Endothelial cell of umbilical vein (primary cell): ENCODE data around the gene PTBP2. TPM values are rescaled to one million over a fixed set of nuclear protein-coding genes. Genes with fewer than 3 reads are reported as not detected.

ENCODE experiments used
- BruUV-seq: library from RNA; stranded (reverse); fragments of 400-500 nt; replicated peaks from 2 replicates; lab custom pipeline; 2021; lab: Mats Ljungman, UMichigan
- CTCF ChIA-PET: fragments of 300-600, 350-600 bp; sonication (Branson Sonifier 250); formaldehyde crosslinking; loops from one replicate; lab custom pipeline; 2021; ENCODE audit warnings: antibody characterized with exemption, inconsistent platforms; lab: Charles Lee
- POLR2A ChIA-PET: fragments of 300-600, 350-600 bp; sonication (Branson Sonifier 250); formaldehyde crosslinking; loops from one replicate; lab custom pipeline; 2021; ENCODE audit warnings: antibody characterized with exemption, inconsistent platforms; lab: Charles Lee
- DNase-seq: peaks from one replicate; pipeline ENCODE4 v3.0.0-alpha.2; 2011; ENCODE audit warnings: low read depth, low spot score
- FAIRE-seq: peaks from 2 replicates; lab custom pipeline; 2011; peaks lifted over from hg19 to GRCh38; lab: Jason Lieb, UNC
- H2AFZ ChIP-seq: 2 replicates; pipeline ENCODE4 v1.6.0; 2012; ENCODE audit warnings: low read depth, low read length, control low read depth, inconsistent platforms
- H3K27ac ChIP-seq: 2 replicates; pipeline ENCODE4 v1.5.1; 2011; ENCODE audit warnings: low read depth, mild to moderate bottlenecking, control low read depth, low read length, moderate library complexity; ENCODE audit not compliant: insufficient read depth
- H3K27me3 ChIP-seq, 2 experiments: 2 replicates each; pipeline versions ENCODE4 v1.6.0 to v1.6.1; 2011; ENCODE audit warnings: low read length in 2 of 2, mixed read lengths in 1 of 2; ENCODE audit not compliant: control insufficient read depth in 2 of 2, insufficient read depth in 2 of 2
- H3K36me3 ChIP-seq, 2 experiments: 2 replicates in 1 of 2; 3 replicates in 1 of 2; pipeline ENCODE4 v1.5.1; 2011; ENCODE audit warnings: low read length in 2 of 2, mild to moderate bottlenecking in 1 of 2, moderate library complexity in 1 of 2; ENCODE audit not compliant: control insufficient read depth in 2 of 2, insufficient read depth in 2 of 2; ENCODE audit errors: extremely low read depth in 1 of 2
- H3K4me1 ChIP-seq: 3 replicates; pipeline ENCODE4 v1.5.1; 2011; ENCODE audit warnings: mild to moderate bottlenecking, low read length; ENCODE audit not compliant: control insufficient read depth, insufficient read depth; ENCODE audit errors: extremely low read depth
- H3K4me2 ChIP-seq: 2 replicates; pipeline ENCODE4 v1.6.1; 2011; ENCODE audit warnings: low read length, control low read depth, mixed read lengths; ENCODE audit not compliant: insufficient read depth
- H3K4me3 ChIP-seq, 3 experiments: fragments of 200-600 bp in 1 of 3; sonication (generic), shearing (Covaris generic) in 1 of 3; replicated peaks in 1 of 3; 2 replicates each; pipeline ENCODE4 v1.5.1; 2011 to 2016; ENCODE audit warnings: control low read depth in 3 of 3, low read length in 3 of 3, mild to moderate bottlenecking in 2 of 3, inconsistent platforms in 1 of 3, low read depth in 1 of 3, moderate library complexity in 1 of 3; ENCODE audit not compliant: insufficient read depth in 1 of 3
- H3K79me2 ChIP-seq: 2 replicates; pipeline ENCODE4 v1.6.0; 2012; ENCODE audit warnings: low read length, inconsistent platforms; ENCODE audit not compliant: control insufficient read depth, insufficient read depth
- H3K9ac ChIP-seq: replicated peaks from 2 replicates; pipeline ENCODE3; 2011; ENCODE audit warnings: low read length, control low read depth; ENCODE audit not compliant: insufficient read depth; ENCODE audit errors: extremely low read depth
- H3K9me1 ChIP-seq: replicated peaks from 3 replicates; pipeline ENCODE4 v1.6.0; 2011; ENCODE audit warnings: mild to moderate bottlenecking, low read length; ENCODE audit not compliant: control insufficient read depth, insufficient read depth; ENCODE audit errors: extremely low read depth
- H3K9me3 ChIP-seq: replicated peaks from 2 replicates; pipeline ENCODE4 v1.5.1; 2012; ENCODE audit warnings: low read length, inconsistent platforms; ENCODE audit not compliant: control insufficient read depth, insufficient read depth
- H4K20me1 ChIP-seq: replicated peaks from 2 replicates; pipeline ENCODE3; 2011; ENCODE audit warnings: mild to moderate bottlenecking, low read length; ENCODE audit not compliant: control insufficient read depth, insufficient read depth; ENCODE audit errors: extremely low read depth
- GATA2 ChIP-seq: IDR thresholded peaks from 2 replicates; pipeline ENCODE4 v1.7.0; 2011; ENCODE audit warnings: low read depth, mild to moderate bottlenecking, moderate library complexity, mixed read lengths, low read length; ENCODE audit not compliant: insufficient read length, insufficient read depth
- JUN ChIP-seq: IDR thresholded peaks from 2 replicates; pipeline ENCODE4 v1.6.1; 2011; ENCODE audit warnings: borderline replicate concordance, low read depth; ENCODE audit not compliant: insufficient read length, insufficient read depth
- MAX ChIP-seq: IDR thresholded peaks from 2 replicates; pipeline ENCODE4 v1.6.1; 2011; ENCODE audit not compliant: insufficient read depth, insufficient read length
- POLR2A ChIP-seq: IDR thresholded peaks from 2 replicates; pipeline ENCODE4 v1.6.1; 2012; ENCODE audit warnings: low read depth, mild to moderate bottlenecking, control low read depth, low read length
- POLR2AphosphoS5 ChIP-seq: IDR thresholded peaks from 2 replicates; pipeline ENCODE4 v1.6.1; 2012; ENCODE audit warnings: low read depth, mild to moderate bottlenecking, control low read depth, low read length, moderate library complexity; ENCODE audit not compliant: insufficient read depth
- dilution Hi-C: fragments of 300-500 bp; cut with MboI; formaldehyde crosslinking; loops from one replicate; pipeline ENCODE4 v1.15.0; 2019; ENCODE audit warnings: low sequenced_read_pairs; ENCODE audit not compliant: extremely low pct_ligation_motif_present
- intact Hi-C: fragments of 100-400 bp; cut with micrococcal nuclease; formaldehyde crosslinking; loops from one replicate; pipeline ENCODE4 v1.10.0; 2022
- polyA plus RNA-seq, 4 experiments: library from polyadenylated mRNA; depleted of rRNA in 3 of 4; stranded (reverse) in 3 of 4; unstranded in 1 of 4; fragments of >200 nt; gene quantifications; 2 replicates each; pipeline versions ENCODE4 v1.2.1 to v1.2.3, GENCODE V29; 2011 to 2012; ENCODE audit warnings: missing spikeins in 1 of 4
- total RNA-seq: library from RNA; stranded (reverse); gene quantifications from 2 replicates; pipeline ENCODE4 v1.2.3, GENCODE V29; 2021
- TF ChIP-seq, protein P1 (sequence below), 2 donors: IDR thresholded peaks; 1 replicate in 1 of 2; 2 replicates in 1 of 2; pipeline ENCODE4 v1.5.1; 2011; ENCODE audit warnings: low read length in 2 of 2, mild to moderate bottlenecking in 2 of 2, moderate library complexity in 2 of 2, control low read depth in 1 of 2, inconsistent platforms in 1 of 2, low read depth in 1 of 2; ENCODE audit not compliant: insufficient read depth in 1 of 2; ENCODE audit errors: extremely low read depth in 1 of 2

PTBP2 gene
- total and polyA plus RNA-seq, 2 donors (not counting 3 experiments of a cell fraction or from before 2014, with no cell fraction given), result 7.7 to 27.0 TPM

DNA sequence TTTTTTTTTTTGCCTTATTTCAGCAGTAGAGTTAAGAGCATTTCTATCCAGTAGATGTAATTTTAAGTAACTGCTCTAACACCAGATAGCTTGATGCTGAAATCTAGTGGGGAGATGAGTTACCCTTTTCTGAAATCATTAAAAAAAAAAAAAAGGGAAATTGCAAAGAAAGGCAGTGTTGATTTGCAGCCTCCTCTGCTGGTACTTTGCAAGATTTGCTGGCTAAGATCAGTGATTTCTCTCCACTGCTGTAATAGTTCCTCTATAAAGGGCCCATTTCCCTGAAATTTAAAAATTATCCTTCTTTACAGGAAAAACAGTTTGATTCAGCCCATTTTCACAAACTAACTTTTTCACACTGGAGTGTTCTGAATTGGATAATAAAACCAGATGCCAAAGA, 120.6 kb downstream of the PTBP2 start:
- dilution Hi-C loops (no loop called here), intact Hi-C loops (loop anchor here (10.0 kb wide), 1 partner anchor 887 kb away; no protein-coding TSS in a partner anchor)
- no TSS peak for BruUV-seq
- H3K79me2 ChIP-seq, result no peaks in the 10 kb centered on the region
- H4K20me1 ChIP-seq, result no peaks in the 10 kb centered on the region
- FAIRE-seq (no peak), DNase-seq (no peak)
- no peaks in the 10 kb centered on the region for H3K9me3 ChIP-seq
- H3K27ac ChIP-seq, result no peak overlapping the region
- no peaks in the 10 kb centered on the region for H3K27me3 ChIP-seq
- no peak overlapping the region for H3K9ac ChIP-seq
- H2AFZ ChIP-seq, result no peak overlapping the region
- H3K9me1 ChIP-seq, result no peaks in the 10 kb centered on the region
- ChIA-PET POLR2A (no interaction called here), CTCF (no interaction called here)
- H3K4me3 ChIP-seq, result no peak overlapping the region
- no peak overlapping the region for H3K4me2 ChIP-seq
- no peaks in the 10 kb centered on the region for H3K4me1 ChIP-seq
- TF ChIP-seq, protein P1, sequence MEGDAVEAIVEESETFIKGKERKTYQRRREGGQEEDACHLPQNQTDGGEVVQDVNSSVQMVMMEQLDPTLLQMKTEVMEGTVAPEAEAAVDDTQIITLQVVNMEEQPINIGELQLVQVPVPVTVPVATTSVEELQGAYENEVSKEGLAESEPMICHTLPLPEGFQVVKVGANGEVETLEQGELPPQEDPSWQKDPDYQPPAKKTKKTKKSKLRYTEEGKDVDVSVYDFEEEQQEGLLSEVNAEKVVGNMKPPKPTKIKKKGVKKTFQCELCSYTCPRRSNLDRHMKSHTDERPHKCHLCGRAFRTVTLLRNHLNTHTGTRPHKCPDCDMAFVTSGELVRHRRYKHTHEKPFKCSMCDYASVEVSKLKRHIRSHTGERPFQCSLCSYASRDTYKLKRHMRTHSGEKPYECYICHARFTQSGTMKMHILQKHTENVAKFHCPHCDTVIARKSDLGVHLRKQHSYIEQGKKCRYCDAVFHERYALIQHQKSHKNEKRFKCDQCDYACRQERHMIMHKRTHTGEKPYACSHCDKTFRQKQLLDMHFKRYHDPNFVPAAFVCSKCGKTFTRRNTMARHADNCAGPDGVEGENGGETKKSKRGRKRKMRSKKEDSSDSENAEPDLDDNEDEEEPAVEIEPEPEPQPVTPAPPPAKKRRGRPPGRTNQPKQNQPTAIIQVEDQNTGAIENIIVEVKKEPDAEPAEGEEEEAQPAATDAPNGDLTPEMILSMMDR (IDR thresholded peaks at IDR 0.05; ENCODE audit: extremely low read depth in 1 of 2, insufficient read depth in 1 of 2, low read depth in 1 of 2, low read length in 2 of 2), result no peak
- TF ChIP-seq JUN (no peak), POLR2AphosphoS5 (no peak), MAX (no peak), POLR2A (no peak), GATA2 (no peak)
- H3K36me3 ChIP-seq, result no peaks in the 10 kb centered on the region
